ENCODE results near the gene SLC4A2.
"Not testable (repeated sequence)": the region's sequence is repeated elsewhere in the genome, so short reads cannot be mapped to it uniquely, and the experiment has no call there.

SLC4A2 gene

GRCh38 chr7:151039850-151040548 lies 19.4 kb upstream of the SLC4A2 start:
- DNase-seq (ENCODE audit: low read depth): no peak
- H3K4me3 ChIP-seq (ENCODE audit: low read depth, low read length): no peak overlapping the region
- TF ChIP-seq, protein P1, sequence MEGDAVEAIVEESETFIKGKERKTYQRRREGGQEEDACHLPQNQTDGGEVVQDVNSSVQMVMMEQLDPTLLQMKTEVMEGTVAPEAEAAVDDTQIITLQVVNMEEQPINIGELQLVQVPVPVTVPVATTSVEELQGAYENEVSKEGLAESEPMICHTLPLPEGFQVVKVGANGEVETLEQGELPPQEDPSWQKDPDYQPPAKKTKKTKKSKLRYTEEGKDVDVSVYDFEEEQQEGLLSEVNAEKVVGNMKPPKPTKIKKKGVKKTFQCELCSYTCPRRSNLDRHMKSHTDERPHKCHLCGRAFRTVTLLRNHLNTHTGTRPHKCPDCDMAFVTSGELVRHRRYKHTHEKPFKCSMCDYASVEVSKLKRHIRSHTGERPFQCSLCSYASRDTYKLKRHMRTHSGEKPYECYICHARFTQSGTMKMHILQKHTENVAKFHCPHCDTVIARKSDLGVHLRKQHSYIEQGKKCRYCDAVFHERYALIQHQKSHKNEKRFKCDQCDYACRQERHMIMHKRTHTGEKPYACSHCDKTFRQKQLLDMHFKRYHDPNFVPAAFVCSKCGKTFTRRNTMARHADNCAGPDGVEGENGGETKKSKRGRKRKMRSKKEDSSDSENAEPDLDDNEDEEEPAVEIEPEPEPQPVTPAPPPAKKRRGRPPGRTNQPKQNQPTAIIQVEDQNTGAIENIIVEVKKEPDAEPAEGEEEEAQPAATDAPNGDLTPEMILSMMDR (IDR thresholded peaks at IDR 0.05; ENCODE audit: low read depth, low read length, missing control alignments): no peak

DNA sequence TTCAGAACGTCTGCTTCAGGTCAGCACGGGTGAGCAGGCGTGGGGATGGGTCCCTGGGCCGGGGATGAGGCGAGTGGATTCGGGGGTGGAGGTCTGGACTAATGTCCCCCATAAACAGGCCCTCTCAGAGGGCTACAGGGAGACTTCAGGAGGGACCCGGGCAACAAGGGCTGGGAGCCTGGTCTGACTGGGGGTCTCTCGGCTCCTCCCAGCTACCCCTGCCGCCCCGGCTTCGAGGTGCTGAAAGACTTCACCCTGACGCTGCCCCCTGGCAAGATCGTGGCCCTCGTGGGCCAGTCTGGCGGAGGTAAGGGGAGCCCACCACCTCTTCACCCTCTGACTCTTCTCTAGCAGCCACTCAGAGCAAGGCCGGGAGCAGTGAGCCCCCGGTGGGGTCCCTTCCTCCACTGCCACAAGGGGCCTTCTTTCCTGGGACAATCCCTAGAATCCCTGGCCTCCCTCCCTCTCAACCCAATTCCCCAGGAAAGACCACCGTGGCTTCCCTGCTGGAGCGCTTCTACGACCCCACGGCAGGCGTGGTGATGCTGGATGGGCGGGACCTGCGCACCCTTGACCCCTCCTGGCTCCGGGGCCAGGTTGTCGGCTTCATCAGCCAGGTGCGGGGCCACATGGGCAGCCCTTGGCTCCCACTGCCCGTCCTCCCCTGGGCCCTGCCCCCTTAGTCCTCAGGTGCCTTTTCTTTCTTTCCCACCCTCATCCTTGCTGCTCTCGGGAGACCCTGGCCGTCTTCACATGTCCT lies 18.6 kb upstream of the SLC4A2 start:
- H3K4me3 ChIP-seq (ENCODE audit: low read depth, low read length): no peak overlapping the region
- TF ChIP-seq, protein P1 (IDR thresholded peaks at IDR 0.05; ENCODE audit: low read depth, low read length, missing control alignments): no peak
- DNase-seq (ENCODE audit: low read depth): no peak

GRCh38 chr7:151043449-151043848 lies 15.9 kb upstream of the SLC4A2 start:
- not testable (repeated sequence) for H3K4me3 ChIP-seq (ENCODE audit: low read depth, low read length); DNase-seq (ENCODE audit: low read depth)

- H3K4me3 ChIP-seq (ENCODE audit: low read depth, low read length): no peak overlapping the region
- DNase-seq (ENCODE audit: low read depth): no peak
- TF ChIP-seq, protein P1 (IDR thresholded peaks at IDR 0.05; ENCODE audit: low read depth, low read length, missing control alignments): no peak
Measured at GRCh38 chr7:151043959-151044358, 15.4 kb upstream of the SLC4A2 start.

DNA sequence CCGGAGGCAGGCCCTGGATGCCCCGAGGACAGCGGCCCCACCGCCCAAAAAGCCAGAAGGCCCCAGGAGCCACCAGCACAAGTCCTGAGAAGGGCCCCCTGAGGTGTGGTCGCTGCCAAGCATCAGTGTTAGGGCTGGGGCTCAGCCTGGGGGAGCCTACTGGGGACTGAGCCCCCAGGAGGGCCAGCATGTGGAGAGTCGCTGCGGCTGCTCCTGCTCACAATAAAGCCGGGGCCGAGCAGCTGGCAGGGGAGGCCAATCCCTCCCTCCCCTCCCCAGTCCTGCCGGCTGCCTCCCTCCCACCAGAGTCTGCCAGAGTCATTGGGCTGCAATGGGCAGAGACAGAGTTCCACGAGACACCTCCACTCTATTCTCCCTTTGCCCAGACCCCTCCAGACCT lies 14.1 kb upstream of the SLC4A2 start:
- TF ChIP-seq, protein P1 (IDR thresholded peaks at IDR 0.05; ENCODE audit: low read depth, low read length, missing control alignments): no peak
- H3K4me3 ChIP-seq (ENCODE audit: low read depth, low read length): no peak overlapping the region
- no peak for DNase-seq (ENCODE audit: low read depth)

GRCh38 chr7:151045967-151046366 lies 13.4 kb upstream of the SLC4A2 start:
- no peak overlapping the region for H3K4me3 ChIP-seq (ENCODE audit: low read depth, low read length)
- TF ChIP-seq, protein P1 (IDR thresholded peaks at IDR 0.05; ENCODE audit: low read depth, low read length, missing control alignments): no peak
- DNase-seq (ENCODE audit: low read depth): no peak

DNA sequence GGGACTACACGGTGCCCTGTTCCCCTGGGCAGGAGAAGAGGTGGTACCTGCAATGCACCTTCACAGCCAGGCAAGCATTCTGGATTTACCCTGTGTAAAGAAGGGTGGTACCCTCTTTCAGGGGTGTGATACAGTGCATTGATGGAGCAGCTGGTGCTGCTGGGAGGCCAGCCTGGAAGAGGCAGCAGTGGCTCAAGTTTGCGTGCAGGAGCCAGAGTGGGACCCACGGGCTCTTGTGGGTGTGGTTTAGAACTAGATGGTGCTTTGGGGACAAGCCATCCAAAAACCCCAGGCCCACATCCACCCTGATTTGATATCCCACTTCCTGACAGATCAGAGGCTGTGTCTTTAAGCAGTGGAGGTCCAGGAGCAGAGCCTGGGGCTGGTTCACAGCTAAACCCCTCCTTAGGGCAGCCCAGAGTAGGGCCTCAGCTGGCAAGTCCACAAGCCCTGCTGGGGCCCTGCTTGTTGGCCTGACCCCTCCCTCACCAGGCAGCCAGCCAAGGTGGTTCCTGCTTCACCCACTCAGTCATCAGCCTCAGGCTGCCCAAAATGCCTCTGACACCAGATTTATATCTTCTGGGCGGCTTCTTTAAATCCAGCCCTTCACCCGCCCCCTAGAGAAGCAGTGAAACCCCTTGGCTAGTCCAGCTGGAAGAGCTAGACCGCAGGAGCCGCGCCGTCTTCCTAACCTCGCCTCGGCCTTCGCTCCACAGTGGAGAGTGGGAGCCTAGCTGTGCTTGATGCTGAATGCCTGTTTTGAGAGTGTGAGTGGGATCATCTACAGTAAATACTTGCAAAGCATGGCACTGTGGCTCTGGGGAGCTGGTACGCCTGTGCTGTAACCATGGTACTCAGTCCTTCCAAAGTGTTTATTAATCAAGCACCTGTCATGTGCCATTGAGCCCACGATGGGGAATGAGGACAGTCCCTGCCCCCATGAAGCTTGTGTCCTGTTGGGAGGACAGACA lies 12.5 kb upstream of the SLC4A2 start:
- TF ChIP-seq, protein P1 (IDR thresholded peaks at IDR 0.05; ENCODE audit: low read depth, low read length, missing control alignments): no peak
- no peak overlapping the region for H3K4me3 ChIP-seq (ENCODE audit: low read depth, low read length)
- DNase-seq (ENCODE audit: low read depth): no peak

Data from GM12864 (cell line).